ENCODE data around the gene ACAA1.

Gene ACAA1, protein sequence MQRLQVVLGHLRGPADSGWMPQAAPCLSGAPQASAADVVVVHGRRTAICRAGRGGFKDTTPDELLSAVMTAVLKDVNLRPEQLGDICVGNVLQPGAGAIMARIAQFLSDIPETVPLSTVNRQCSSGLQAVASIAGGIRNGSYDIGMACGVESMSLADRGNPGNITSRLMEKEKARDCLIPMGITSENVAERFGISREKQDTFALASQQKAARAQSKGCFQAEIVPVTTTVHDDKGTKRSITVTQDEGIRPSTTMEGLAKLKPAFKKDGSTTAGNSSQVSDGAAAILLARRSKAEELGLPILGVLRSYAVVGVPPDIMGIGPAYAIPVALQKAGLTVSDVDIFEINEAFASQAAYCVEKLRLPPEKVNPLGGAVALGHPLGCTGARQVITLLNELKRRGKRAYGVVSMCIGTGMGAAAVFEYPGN

DNA sequence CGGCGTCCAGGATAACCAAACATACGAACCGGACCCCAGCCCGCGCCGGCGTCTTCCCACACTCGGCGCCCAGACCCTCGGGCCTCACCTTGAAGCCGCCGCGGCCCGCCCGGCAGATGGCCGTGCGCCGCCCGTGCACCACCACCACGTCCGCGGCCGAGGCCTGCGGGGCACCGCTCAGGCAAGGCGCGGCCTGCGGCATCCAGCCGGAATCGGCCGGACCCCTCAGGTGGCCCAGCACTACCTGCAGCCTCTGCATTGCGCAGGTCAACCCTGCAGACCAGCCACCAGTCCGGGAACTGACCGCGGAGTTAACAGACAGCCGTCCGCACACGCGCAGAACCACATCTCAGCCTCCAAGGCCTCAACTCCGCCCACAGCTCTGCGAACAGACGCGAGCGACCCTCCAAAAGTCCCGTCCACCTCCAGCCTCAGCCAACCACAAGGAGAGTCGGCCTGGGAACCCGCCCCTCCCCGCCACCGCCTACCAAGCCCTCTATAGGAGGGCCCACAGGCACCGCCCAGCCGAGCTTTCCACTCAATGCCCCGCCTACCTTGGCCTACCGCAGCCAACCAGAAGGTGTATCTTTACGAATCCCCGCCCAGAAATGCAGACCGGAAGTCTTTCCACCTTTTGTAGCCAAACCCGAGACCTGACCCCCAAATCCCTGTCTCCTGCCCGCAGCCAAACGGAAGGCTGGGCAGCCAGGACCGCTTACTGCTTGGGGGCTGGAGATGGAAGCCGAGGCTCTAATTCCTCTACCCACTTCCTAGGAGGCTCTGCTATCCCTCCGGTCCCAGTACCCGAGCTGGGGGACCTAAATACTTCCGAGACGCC, at the start of gene ACAA1:
Gene ACAA1 (minus strand): TSS at position 351 of the 838 bp plus-strand sequence. CDS start 92 bp downstream, at position 259.
- Mint-ChIP-seq H3K9me3 (no peaks in the 10 kb centered on the region), H3K4me3 (peak within 1 kb of the TSS; percentile 90), H3K4me1 (peaks cover 77% of the 10 kb centered on the region), H3K36me3 (peaks cover 47% of the 10 kb centered on the region), H3K27ac (peak within 1 kb of the TSS; percentile 95), H3K27me3 (no peaks in the 10 kb centered on the region)
- DNase-seq = peak; percentile 99
- CTCF ChIA-PET = interaction anchor here (0.7 to 1.8 kb wide), 5 partner anchors 19 to 209 kb away, joined by 3 to 6 read pairs (median 4); partner anchors contain the start of gene XYLB

DNA sequence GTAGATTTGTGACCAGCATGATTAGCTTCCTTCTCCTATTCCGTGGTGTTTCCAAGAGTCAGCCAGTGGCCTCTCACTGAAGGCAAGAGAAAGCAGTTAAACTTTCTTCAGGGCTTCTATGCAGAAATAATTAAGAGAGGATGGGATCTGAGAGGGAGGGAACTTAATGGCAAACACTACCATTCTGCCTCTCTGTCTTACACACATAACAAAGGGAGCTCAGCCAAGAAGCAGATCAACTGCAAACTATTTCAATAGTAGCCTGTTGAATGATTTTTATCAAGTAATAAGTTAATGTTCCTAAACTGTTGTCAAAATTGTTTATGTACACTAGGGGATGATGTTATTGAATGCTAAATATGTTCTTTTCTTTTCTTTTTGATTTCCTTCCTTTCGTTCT, 40.3 kb upstream of the ACAA1 start:
- H3K27me3 Mint-ChIP-seq = no peaks in the 10 kb centered on the region
- H3K4me1 Mint-ChIP-seq = peaks cover 34% of the 10 kb centered on the region
- H3K27ac Mint-ChIP-seq = peak overlapping the region; percentile 65
- peaks cover 22% of the 10 kb centered on the region for H3K36me3 Mint-ChIP-seq
- no peaks in the 10 kb centered on the region for H3K9me3 Mint-ChIP-seq
- CTCF ChIA-PET = interaction anchor here (1.0 kb wide), 1 partner anchor 25 kb away, joined by 3 read pairs; no protein-coding TSS in a partner anchor
- no peak overlapping the region for H3K4me3 Mint-ChIP-seq
- no peak for DNase-seq

DNA sequence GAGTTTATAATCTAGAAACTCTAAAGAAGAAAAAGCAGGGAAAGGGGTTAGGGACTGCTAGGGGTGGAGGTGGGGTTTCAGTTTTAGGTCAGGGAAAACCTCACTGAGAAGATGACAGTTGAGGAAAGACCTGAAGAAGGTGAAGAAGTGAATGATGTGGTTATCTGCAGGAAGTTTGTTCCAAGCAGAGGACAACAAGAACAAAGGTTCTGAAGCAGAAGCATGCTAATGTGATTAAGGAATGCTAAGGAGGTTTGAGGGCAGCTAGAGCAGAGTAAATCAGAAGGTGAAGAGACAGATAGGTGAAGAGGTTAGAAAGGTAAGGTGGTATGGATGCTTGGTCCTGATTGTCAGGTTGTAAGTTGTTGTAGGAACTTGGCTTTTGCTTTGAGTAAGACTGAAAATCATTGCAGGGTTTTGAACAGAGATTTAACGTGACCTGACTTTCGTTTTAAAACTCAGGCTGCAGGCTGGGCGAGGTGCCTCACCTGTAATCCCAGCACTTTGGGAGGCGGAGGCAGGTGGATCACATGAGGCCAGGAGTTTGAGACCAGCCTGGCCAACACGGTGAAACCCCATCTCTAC, 37.0 kb upstream of the ACAA1 start:
- Mint-ChIP-seq H3K4me1 (peaks cover 59% of the 10 kb centered on the region), H3K9me3 (no peaks in the 10 kb centered on the region), H3K27ac (peak overlapping the region; percentile 0), H3K27me3 (no peaks in the 10 kb centered on the region), H3K36me3 (peaks cover 28% of the 10 kb centered on the region), H3K4me3 (no peak overlapping the region)
- CTCF ChIA-PET = interaction anchor here (0.9 kb wide), 1 partner anchor 9 kb away, joined by 3 read pairs; no protein-coding TSS in a partner anchor
- DNase-seq = no peak

DNA sequence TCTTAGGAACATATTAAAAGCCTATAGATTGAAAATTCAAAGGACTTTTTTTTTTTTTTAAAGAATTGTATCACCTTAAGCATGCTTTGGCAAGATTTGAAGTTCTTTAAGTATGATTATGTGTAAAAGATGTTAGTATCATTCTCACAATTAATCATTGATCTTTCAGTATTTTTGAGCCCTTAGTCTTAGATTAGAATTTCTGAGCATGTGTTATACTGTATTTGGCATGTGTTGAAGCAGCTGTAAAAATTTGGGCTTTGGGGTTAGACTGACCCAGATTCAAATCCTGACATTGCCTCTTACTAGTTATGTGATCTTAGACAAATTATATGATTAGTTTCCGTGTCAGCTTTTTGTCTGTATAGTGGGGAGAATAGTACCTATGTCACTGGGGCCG, 34.7 kb upstream of the ACAA1 start:
- Mint-ChIP-seq H3K36me3 (peaks cover 33% of the 10 kb centered on the region), H3K27ac (no peak overlapping the region), H3K9me3 (no peaks in the 10 kb centered on the region), H3K4me1 (peaks cover 77% of the 10 kb centered on the region), H3K27me3 (no peaks in the 10 kb centered on the region), H3K4me3 (no peak overlapping the region)
- DNase-seq = no peak
- CTCF ChIA-PET = no interaction called here

DNA sequence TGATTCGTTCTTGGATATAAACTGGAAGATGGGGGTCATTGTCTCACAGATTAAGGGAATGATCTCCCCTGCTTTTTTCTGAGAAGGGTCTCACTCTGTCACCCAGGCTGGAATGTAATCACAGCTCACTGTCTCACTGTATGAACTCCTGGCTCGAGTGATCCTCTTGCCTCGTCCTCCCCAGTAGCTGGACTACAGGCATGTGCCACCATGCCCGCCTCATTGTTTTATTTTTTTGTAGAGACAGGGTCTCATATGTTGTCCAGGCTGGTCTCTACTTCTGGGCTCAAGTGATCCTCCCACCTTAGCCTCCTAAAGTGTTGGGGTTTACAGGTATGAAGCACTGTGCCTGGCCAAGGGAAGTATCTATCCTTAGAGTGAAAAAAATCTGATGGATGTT, 33.8 kb upstream of the ACAA1 start:
- no peak overlapping the region for H3K4me3 Mint-ChIP-seq
- H3K27ac Mint-ChIP-seq = no peak overlapping the region
- H3K9me3 Mint-ChIP-seq = no peaks in the 10 kb centered on the region
- peaks cover 84% of the 10 kb centered on the region for H3K4me1 Mint-ChIP-seq
- DNase-seq = no peak
- CTCF ChIA-PET = no interaction called here
- no peaks in the 10 kb centered on the region for H3K27me3 Mint-ChIP-seq
- H3K36me3 Mint-ChIP-seq = peaks cover 38% of the 10 kb centered on the region

DNA sequence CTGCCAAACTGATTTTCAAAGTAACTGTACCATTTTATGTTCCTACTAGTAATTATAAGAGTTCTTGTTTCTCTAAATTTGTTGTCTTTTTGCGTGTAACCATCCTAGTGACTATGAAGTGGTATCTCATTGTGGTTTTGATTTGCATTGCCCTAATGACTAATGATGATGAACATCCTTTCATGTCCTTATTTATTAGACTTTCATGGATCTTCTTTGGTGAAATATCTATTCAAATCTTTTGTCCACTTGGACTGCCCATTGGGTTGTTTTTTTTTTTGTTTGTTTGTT, 32.0 kb upstream of the ACAA1 start:
- Mint-ChIP-seq H3K4me3 (no peak overlapping the region), H3K36me3 (peaks cover 38% of the 10 kb centered on the region), H3K4me1 (peaks cover 81% of the 10 kb centered on the region), H3K27ac (no peak overlapping the region), H3K27me3 (peaks cover 3% of the 10 kb centered on the region), H3K9me3 (no peaks in the 10 kb centered on the region)
- DNase-seq = no peak
- CTCF ChIA-PET = no interaction called here

DNA sequence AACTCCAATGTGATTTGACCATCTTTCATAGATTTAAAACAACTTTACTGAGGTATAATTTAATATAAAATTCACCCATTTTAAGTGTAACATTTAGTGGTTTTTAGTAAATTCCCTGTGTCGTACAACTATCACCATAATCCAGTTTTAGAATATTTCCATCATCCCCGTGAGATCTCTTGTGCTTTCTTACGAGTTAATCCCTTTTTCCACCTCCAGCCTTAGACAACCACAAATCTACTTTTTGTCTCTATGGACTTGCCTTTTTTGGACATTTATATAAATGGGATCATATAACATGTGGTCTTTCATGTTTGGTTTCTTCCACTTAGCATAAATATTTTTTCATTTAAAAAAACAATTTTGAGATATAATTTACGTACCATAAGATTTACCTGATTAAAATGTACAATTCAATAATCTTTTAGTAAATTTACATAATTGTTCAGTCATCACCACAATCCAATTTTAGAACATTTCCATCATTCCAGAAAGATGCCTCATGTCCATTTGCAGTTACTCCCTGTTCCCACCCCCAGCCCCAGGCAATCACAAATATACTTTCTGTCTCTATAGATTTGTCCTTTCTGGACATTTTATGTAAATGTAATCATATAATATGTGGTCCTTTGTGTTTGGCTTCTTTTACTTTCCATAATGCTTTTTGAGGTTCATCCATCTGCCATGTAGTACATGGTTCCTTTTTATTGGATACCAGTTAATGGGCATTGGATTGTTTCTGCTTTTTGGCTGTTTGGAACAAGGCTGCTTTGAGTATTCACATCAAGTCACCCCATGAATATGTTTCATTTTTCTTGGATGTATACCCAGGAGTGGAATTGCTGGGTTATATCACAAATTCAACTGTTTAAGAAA, 31.5 kb upstream of the ACAA1 start:
- H3K27ac Mint-ChIP-seq = no peak overlapping the region
- no peaks in the 10 kb centered on the region for H3K9me3 Mint-ChIP-seq
- H3K36me3 Mint-ChIP-seq = peaks cover 38% of the 10 kb centered on the region
- H3K27me3 Mint-ChIP-seq = peaks cover 3% of the 10 kb centered on the region
- DNase-seq = no peak
- CTCF ChIA-PET = no interaction called here
- peaks cover 81% of the 10 kb centered on the region for H3K4me1 Mint-ChIP-seq
- no peak overlapping the region for H3K4me3 Mint-ChIP-seq

DNA sequence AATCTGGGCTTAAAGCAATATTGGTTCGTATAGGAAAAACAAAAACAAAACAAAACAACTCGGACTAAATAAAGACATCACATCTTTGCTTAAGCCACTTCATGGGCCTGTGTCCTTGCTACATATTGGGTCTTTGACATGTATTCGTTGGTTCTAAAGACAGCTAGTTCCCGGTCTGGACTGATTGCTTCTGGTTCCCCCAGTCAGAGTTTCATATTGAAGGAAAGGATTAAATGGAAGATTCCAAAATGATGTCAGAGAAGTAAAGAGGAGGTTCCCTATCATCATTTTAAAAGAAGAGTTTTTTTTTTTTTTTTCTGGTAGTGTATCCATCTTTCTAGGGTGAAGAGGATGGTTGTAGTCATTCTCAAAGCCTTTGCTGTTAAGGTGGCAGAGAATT, 30.7 kb upstream of the ACAA1 start:
- H3K4me1 Mint-ChIP-seq = peaks cover 79% of the 10 kb centered on the region
- peaks cover 38% of the 10 kb centered on the region for H3K36me3 Mint-ChIP-seq
- CTCF ChIA-PET = no interaction called here
- DNase-seq = no peak
- peaks cover 3% of the 10 kb centered on the region for H3K27me3 Mint-ChIP-seq
- H3K9me3 Mint-ChIP-seq = no peaks in the 10 kb centered on the region
- H3K4me3 Mint-ChIP-seq = peak overlapping the region; percentile 90
- peak overlapping the region; percentile 17 for H3K27ac Mint-ChIP-seq

DNA sequence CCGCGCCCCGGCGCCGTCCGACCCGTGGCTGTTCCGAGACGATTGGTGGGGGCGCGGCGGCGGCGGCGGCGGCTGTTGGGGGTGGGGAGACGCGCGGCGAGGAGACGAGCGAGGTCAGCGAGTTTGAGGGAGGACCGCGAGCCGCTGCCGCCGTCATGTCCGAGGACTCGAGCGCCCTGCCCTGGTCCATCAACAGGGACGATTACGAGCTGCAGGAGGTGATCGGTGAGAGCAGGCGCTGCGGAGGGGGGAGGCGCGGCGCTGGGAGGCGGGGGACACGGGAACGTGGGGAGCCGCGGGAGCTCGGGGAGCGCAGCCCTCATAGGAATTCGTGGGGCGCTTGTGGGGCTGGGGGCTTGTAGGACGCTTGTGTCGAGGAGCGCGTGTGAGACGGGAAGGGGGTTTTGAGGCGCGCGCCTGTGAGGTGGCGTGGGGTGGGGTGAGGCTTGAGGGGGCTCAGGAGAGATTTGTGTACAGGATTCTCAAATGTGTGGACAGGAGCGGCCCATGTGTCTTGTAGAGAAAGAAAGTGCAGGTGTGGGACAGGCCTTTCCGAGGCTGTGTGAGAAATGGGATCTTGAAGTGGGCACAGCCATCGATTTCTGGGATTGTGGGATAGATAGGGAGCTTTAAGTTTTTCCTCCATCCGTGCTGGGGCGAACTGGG, 28.9 kb upstream of the ACAA1 start:
- H3K27ac Mint-ChIP-seq = peak overlapping the region; percentile 99
- H3K36me3 Mint-ChIP-seq = peaks cover 32% of the 10 kb centered on the region
- DNase-seq = no peak
- no peaks in the 10 kb centered on the region for H3K9me3 Mint-ChIP-seq
- H3K27me3 Mint-ChIP-seq = peaks cover 3% of the 10 kb centered on the region
- peak overlapping the region; percentile 90 for H3K4me3 Mint-ChIP-seq
- CTCF ChIA-PET = interaction anchor here (1.1 to 1.5 kb wide), 2 partner anchors 16 to 26 kb away, joined by 4 to 6 read pairs; no protein-coding TSS in a partner anchor
- H3K4me1 Mint-ChIP-seq = peaks cover 65% of the 10 kb centered on the region

DNA sequence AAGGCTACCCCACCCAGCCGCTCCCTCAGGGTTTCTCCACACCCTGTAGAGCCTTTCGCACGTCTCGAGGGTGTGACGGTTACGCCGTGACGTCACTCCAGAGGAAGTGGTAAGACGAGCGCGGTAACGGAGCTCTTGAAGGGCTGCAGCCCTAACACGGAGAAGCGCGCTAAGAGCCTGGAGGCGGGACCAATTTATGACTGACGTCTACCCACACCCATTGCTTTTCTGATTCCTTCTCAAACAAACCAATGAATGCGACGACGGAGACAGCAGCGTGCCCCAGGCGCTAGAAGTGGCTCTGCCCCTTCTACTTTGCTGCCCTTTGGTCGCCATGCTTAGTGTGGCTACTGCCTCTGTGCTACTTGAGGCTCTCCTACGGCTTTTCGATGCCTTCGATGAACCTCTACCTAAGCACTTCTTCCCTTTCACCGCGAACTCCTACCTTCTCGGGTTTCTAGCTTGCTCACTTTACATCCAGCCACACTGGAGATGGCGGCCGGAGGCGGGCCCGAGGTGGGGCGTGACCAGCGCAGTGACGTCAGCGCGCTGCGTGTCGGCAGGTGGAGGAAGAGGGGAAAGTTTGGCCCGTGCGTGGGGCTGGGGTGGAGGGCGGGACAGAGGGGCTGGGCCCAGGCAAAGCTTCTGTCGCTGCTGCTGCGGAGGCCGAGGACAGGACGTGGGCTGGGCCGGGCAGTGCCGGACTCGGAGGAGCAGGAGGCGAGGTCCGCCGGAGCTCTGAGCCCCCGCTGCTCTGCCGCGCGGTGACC, 28.2 kb upstream of the ACAA1 start, which contains the start of gene OXSR1:
Gene OXSR1 (plus strand): TSS at position 586 of the 770 bp plus-strand sequence. CDS start 340 bp downstream, outside the sequence.
- Mint-ChIP-seq H3K36me3 (peaks cover 25% of the 10 kb centered on the region), H3K27ac (peak within 1 kb of the TSS; percentile 99), H3K9me3 (no peaks in the 10 kb centered on the region), H3K4me1 (peaks cover 58% of the 10 kb centered on the region), H3K4me3 (peak within 1 kb of the TSS; percentile 90), H3K27me3 (peaks cover 3% of the 10 kb centered on the region)
- CTCF ChIA-PET = interaction anchor here (0.6 to 1.5 kb wide), 7 partner anchors 9 to 181 kb away, joined by 3 to 6 read pairs (median 3); partner anchors contain the start of gene XYLB
- DNase-seq = peak; percentile 99

DNA sequence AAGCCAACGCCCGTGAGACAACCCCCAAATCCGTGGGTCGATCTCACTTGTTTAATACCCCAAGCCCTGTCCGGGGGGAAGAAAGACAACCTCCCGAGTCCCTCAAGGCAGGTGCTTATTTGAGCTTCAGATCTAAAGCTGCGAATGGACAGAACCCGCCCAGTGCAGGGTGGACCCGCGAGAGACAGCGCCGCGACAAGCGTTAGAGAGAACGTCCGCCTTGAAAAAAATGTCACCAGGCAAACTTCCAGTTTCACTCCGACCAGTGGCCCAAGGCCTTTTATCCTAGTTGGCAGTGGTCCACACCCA, 27.7 kb upstream of the ACAA1 start:
- no peaks in the 10 kb centered on the region for H3K9me3 Mint-ChIP-seq
- CTCF ChIA-PET = interaction anchor here (0.7 to 1.5 kb wide), 6 partner anchors 10 to 182 kb away, joined by 3 to 6 read pairs (median 3); partner anchors contain the start of gene XYLB
- no peak for DNase-seq
- peak overlapping the region; percentile 99 for H3K27ac Mint-ChIP-seq
- peak overlapping the region; percentile 90 for H3K4me3 Mint-ChIP-seq
- H3K36me3 Mint-ChIP-seq = peaks cover 25% of the 10 kb centered on the region
- peaks cover 57% of the 10 kb centered on the region for H3K4me1 Mint-ChIP-seq
- peaks cover 3% of the 10 kb centered on the region for H3K27me3 Mint-ChIP-seq

DNA sequence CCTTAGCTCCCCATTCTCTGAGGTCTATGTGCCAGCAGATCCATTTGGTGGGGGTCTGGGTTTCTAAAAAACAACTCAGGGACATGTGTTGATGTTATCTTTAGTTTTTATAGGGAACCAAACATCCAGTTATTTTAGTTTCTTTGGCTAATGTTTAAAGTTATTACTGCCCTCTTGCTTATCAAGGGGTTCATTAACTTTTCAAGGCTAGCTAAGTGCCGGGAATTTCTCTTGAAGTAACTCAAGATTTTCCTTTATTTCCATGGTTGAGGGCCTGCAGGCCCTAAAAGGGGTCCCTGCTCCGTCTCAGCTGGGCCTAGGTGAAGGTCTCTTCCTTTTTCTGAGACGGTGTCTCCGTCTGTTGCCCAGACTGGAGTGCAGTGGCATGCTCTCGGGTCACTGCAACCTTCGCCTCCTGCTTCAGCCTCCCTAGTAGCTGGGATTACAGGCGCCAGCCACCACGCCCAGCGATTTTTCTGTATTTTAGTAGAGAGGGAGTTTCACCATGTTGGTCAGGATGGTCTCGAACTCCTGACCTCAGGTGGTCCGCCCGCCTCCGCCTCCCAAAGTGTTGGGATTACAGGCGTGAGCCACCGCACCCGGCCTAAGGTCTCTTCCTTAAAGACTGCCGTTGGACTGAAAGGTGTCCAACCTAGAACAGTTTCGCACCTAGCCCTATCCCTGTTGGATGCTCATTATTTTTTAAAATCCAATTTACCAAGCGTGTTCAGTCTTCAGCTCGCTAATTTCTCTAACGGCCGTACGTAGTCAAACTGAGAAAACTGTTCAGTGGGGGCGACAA, 27.1 kb upstream of the ACAA1 start:
- H3K27ac Mint-ChIP-seq = peak overlapping the region; percentile 99

More for the DNA sequence above, 27.1 kb upstream of the ACAA1 start:
- CTCF ChIA-PET = interaction anchor here (0.7 to 2.0 kb wide), 11 partner anchors 10 to 182 kb away, joined by 3 to 15 read pairs (median 3); partner anchors contain the start of genes MYD88 and XYLB
- peaks cover 25% of the 10 kb centered on the region for H3K36me3 Mint-ChIP-seq
- no peak for DNase-seq
- peak overlapping the region; percentile 90 for H3K4me3 Mint-ChIP-seq
- H3K27me3 Mint-ChIP-seq = peaks cover 3% of the 10 kb centered on the region
- no peaks in the 10 kb centered on the region for H3K9me3 Mint-ChIP-seq
- peaks cover 51% of the 10 kb centered on the region for H3K4me1 Mint-ChIP-seq

All from activated naive CD4-positive, alpha-beta T cell treated with anti-CD3 and anti-CD28 coated beads, Interleukin-2, amount 10 ng/mL, durations not matched to agents 7 days and 5 days (primary cell).